SK-N-MC (cell line): ENCODE results near the gene CAPN11.
"Not testable (repeated sequence)": the region's sequence is repeated elsewhere in the genome, so short reads cannot be mapped to it uniquely, and the experiment has no call there.

ENCODE experiments used
- DNase-seq: peaks from one replicate; pipeline ENCODE4 v3.0.0-alpha.2; 2011; ENCODE audit warnings: low read depth, low spot score
- H3K27ac ChIP-seq: fragments of 200-600 bp; sonication (generic); 2 replicates; pipeline ENCODE4 v1.5.1; 2016; ENCODE audit warnings: mixed run types
- H3K36me3 ChIP-seq: fragments of 200-600 bp; sonication (generic); 2 replicates; pipeline ENCODE4 v1.6.1; 2017; ENCODE audit warnings: antibody characterized with exemption, low read length, mixed read lengths; ENCODE audit not compliant: insufficient read depth
- H3K4me3 ChIP-seq: fragments of 200-600 bp; sonication (generic); 2 replicates; pipeline ENCODE4 v1.5.1; 2016
- H3K9ac ChIP-seq: fragments of 200-600 bp; sonication (generic); 2 replicates; pipeline ENCODE4 v1.8.0; 2017; ENCODE audit warnings: mixed run types, mixed read lengths; ENCODE audit not compliant: insufficient read length
- H3K9me3 ChIP-seq: fragments of 200-600 bp; sonication (generic); 2 replicates; pipeline ENCODE4 v1.6.1; 2017; ENCODE audit warnings: low read depth, mild to moderate bottlenecking, antibody characterized with exemption, low read length, moderate library complexity, mixed read lengths
- EZH2 ChIP-seq: fragments of 200-600 bp; sonication (generic); IDR thresholded peaks from one replicate; pipeline ENCODE4 v1.6.1; 2017; ENCODE audit warnings: antibody characterized with exemption
- FOXP2 ChIP-seq: optimal IDR thresholded peaks from 2 replicates; pipeline ENCODE3; 2011; ENCODE audit warnings: mild to moderate bottlenecking, moderate library complexity; ENCODE audit not compliant: insufficient read depth; ENCODE audit errors: extremely low read length, control extremely low read depth
- POLR2AphosphoS5 ChIP-seq: IDR thresholded peaks from 2 replicates; pipeline ENCODE4 v1.6.1; 2012; ENCODE audit warnings: mild to moderate bottlenecking, low read depth, low read length, borderline replicate concordance

Gene CAPN11

GRCh38 chr6:44227148-44227793, 68.7 kb downstream of the CAPN11 start:
- DNase-seq = no peak
- peaks cover 40% of the 10 kb centered on the region for H3K36me3 ChIP-seq
- H3K9ac ChIP-seq = no peak overlapping the region
- H3K4me3 ChIP-seq = no peak overlapping the region
- H3K27ac ChIP-seq = peak overlapping the region; percentile 7; the same call in 1 of the 2 replicates
- TF ChIP-seq EZH2 (no peak), POLR2AphosphoS5 (no peak), FOXP2 (no peak)
- H3K9me3 ChIP-seq = no peaks in the 10 kb centered on the region

- no peak overlapping the region for H3K4me3 ChIP-seq
- no peak for DNase-seq
- no peaks in the 10 kb centered on the region for H3K9me3 ChIP-seq
- peaks cover 47% of the 10 kb centered on the region for H3K36me3 ChIP-seq
- TF ChIP-seq POLR2AphosphoS5 = no peak
- no peak for TF ChIP-seq EZH2
- no peak for TF ChIP-seq FOXP2
- 0 out of 2 replicates have a peak overlapping the region, but pooled peaks have one; percentile 7 for H3K27ac ChIP-seq
- H3K9ac ChIP-seq = no peak overlapping the region
These were observed 69.4 kb downstream of the CAPN11 start for GRCh38 chr6:44228031-44228430.

- no peak for TF ChIP-seq POLR2AphosphoS5
- no peak for TF ChIP-seq EZH2
- no peak for TF ChIP-seq FOXP2
- H3K36me3 ChIP-seq = peaks cover 51% of the 10 kb centered on the region
These were observed 69.8 kb downstream of the CAPN11 start for GRCh38 chr6:44228433-44228832.

GRCh38 chr6:44228836-44229235, 70.2 kb downstream of the CAPN11 start:
- Histone ChIP-seq H3K4me3 (no peak overlapping the region), H3K27ac (no peak overlapping the region), H3K9ac (no peak overlapping the region), H3K36me3 (peaks cover 55% of the 10 kb centered on the region), H3K9me3 (no peaks in the 10 kb centered on the region)
- DNase-seq = no peak
- TF ChIP-seq FOXP2 = no peak
- TF ChIP-seq EZH2 = no peak
- no peak for TF ChIP-seq POLR2AphosphoS5

More at GRCh38 chr6:44228433-44228832, 69.8 kb downstream of the CAPN11 start:
- Histone ChIP-seq H3K9me3 (no peaks in the 10 kb centered on the region), H3K4me3 (no peak overlapping the region), H3K27ac (no peak overlapping the region), H3K9ac (no peak overlapping the region)
- no peak for DNase-seq

GRCh38 chr6:44229376-44230033, 70.9 kb downstream of the CAPN11 start:
- peaks cover 60% of the 10 kb centered on the region for H3K36me3 ChIP-seq
- no peak overlapping the region for H3K4me3 ChIP-seq
- TF ChIP-seq FOXP2 (no peak), EZH2 (no peak), POLR2AphosphoS5 (no peak)
- H3K27ac ChIP-seq = no peak overlapping the region
- no peaks in the 10 kb centered on the region for H3K9me3 ChIP-seq
- no peak overlapping the region for H3K9ac ChIP-seq
- DNase-seq = no peak

- no peak for TF ChIP-seq EZH2
- no peak for TF ChIP-seq POLR2AphosphoS5
- no peak for TF ChIP-seq FOXP2
- no peak for DNase-seq
- Histone ChIP-seq H3K4me3 (no peak overlapping the region), H3K36me3 (peaks cover 65% of the 10 kb centered on the region), H3K27ac (no peak overlapping the region), H3K9ac (no peak overlapping the region), H3K9me3 (no peaks in the 10 kb centered on the region)
These were observed 71.5 kb downstream of the CAPN11 start for GRCh38 chr6:44230034-44230675.

GRCh38 chr6:44231426-44231825, 72.8 kb downstream of the CAPN11 start:
- H3K36me3 ChIP-seq = peaks cover 74% of the 10 kb centered on the region
- not testable (repeated sequence) for H3K4me3 ChIP-seq, DNase-seq, H3K9ac ChIP-seq, H3K27ac ChIP-seq, H3K9me3 ChIP-seq

- Histone ChIP-seq H3K36me3 (peaks cover 74% of the 10 kb centered on the region), H3K4me3 (no peak overlapping the region), H3K9ac (no peak overlapping the region), H3K27ac (no peak overlapping the region), H3K9me3 (no peaks in the 10 kb centered on the region)
- TF ChIP-seq POLR2AphosphoS5 (no peak), FOXP2 (no peak), EZH2 (no peak)
- DNase-seq = no peak
These were observed 74.3 kb downstream of the CAPN11 start for GRCh38 chr6:44232676-44233566.
